Measurements from ENCODE around the gene OR51E2.
"Not testable (repeated sequence)": the region's sequence is repeated elsewhere in the genome, so short reads cannot be mapped to it uniquely, and the experiment has no call there.

Gene OR51E2

GRCh38 chr11:4697585-4697984 is at the start of gene OR51E2:
Gene OR51E2, minus strand, starts transcription at chr11:4697853. Its CDS starts 15,142 bp downstream, at chr11:4682711.
- DNase-seq (ENCODE audit: low spot score), result no peak

- DNase-seq (ENCODE audit: low spot score), result no peak
Observed at GRCh38 chr11:4740735-4741134, 43.1 kb upstream of the OR51E2 start.

GRCh38 chr11:4727171-4727570 is 29.5 kb upstream of the OR51E2 start:
- no peak for DNase-seq (ENCODE audit: low spot score)

GRCh38 chr11:4722616-4723534 is 25.2 kb upstream of the OR51E2 start:
- not testable (repeated sequence) for DNase-seq (ENCODE audit: low spot score)

GRCh38 chr11:4714300-4714699 is 16.6 kb upstream of the OR51E2 start:
- DNase-seq (ENCODE audit: low spot score), result no peak

- no peak for DNase-seq (ENCODE audit: low spot score)
Observed at GRCh38 chr11:4713241-4713640, 15.6 kb upstream of the OR51E2 start.

GRCh38 chr11:4704790-4705334 is 7.2 kb upstream of the OR51E2 start:
- no peak for DNase-seq (ENCODE audit: low spot score)

GRCh38 chr11:4704054-4704789 is 6.6 kb upstream of the OR51E2 start, which contains the start of gene MMP26:
Gene MMP26, plus strand, starts transcription at chr11:4704784.
- DNase-seq (ENCODE audit: low spot score), result no peak

- no peak for DNase-seq (ENCODE audit: low spot score)
Observed at GRCh38 chr11:4700436-4700820, 2.8 kb upstream of the OR51E2 start.

GRCh38 chr11:4699697-4700435 is 2.2 kb upstream of the OR51E2 start:
- DNase-seq (ENCODE audit: low spot score), result no peak

- DNase-seq (ENCODE audit: low spot score), result no peak
Observed at GRCh38 chr11:4695442-4695841, 2.2 kb downstream of the OR51E2 start.

GRCh38 chr11:4684631-4685285 is 12.9 kb downstream of the OR51E2 start:
- no peak for DNase-seq (ENCODE audit: low spot score)

GRCh38 chr11:4682623-4683419 is 14.8 kb downstream of the OR51E2 start:
- DNase-seq (ENCODE audit: low spot score), result no peak

GRCh38 chr11:4680341-4680740 is 17.3 kb downstream of the OR51E2 start:
- no peak for DNase-seq (ENCODE audit: low spot score)

GRCh38 chr11:4677948-4678347 is 19.7 kb downstream of the OR51E2 start:
- DNase-seq (ENCODE audit: low spot score), result no peak

GRCh38 chr11:4673781-4674180 is 23.9 kb downstream of the OR51E2 start:
- DNase-seq (ENCODE audit: low spot score), result no peak

GRCh38 chr11:4672470-4672869 is 25.2 kb downstream of the OR51E2 start:
- no peak for DNase-seq (ENCODE audit: low spot score)

- DNase-seq (ENCODE audit: low spot score), result no peak
Observed at GRCh38 chr11:4671741-4672140, 25.9 kb downstream of the OR51E2 start.

GRCh38 chr11:4665424-4665823 is 32.2 kb downstream of the OR51E2 start:
- DNase-seq (ENCODE audit: low spot score), result no peak

- no peak for DNase-seq (ENCODE audit: low spot score)
Observed at GRCh38 chr11:4664786-4665185, 32.9 kb downstream of the OR51E2 start.

- DNase-seq (ENCODE audit: low spot score), result no peak
Observed at GRCh38 chr11:4664183-4664582, 33.5 kb downstream of the OR51E2 start.

Measured in COLO829 (cell line).